Measurements from ENCODE around the gene ZNF462.

Gene ZNF462

DNA sequence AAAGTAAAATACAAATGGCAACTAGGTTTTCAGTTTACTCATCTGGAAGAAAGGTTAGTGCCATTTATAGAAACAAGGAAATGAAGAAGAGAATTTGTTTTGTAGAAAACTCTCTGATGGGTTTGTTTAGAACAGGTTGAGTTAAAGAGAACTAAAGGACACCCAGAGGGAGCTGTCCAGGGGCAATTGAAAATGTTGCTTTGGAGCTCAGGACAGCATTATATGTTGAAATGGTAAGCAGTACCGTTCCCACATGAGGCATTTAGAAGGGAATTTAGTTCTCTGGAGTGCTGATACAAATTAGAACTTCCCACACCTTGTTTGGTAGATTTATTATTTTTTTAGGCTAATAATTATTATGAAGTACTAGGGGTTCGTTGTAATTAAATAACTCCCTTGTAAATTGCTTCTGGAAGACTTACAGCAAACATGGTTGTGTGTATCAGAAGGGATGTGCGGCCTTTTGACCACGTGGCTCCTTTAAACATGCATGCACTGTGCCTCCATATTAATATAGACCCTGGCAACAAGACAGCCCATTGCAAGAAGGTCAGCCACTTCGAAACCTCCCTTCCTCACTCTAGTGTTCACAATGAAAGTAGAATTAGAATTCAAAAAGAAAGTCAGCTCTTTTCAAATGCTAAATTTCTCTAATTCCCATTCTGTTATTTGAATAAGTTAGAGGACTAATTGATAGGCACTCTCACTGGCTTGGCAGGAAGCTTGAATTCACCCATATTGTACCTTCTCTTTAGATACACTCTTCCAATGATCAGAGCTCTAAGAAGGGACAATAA, 71.7 kb downstream of the ZNF462 start:
- no peak for TF ChIP-seq CTCF (conservative IDR thresholded peaks at IDR 0.05; ENCODE audit: control insufficient read depth, insufficient read depth, low read depth, low read length)
- H3K4me3 ChIP-seq (ENCODE audit: control insufficient read depth, low read depth, low read length): no peak overlapping the region
- no peak for DNase-seq (ENCODE audit: low read depth)

DNA sequence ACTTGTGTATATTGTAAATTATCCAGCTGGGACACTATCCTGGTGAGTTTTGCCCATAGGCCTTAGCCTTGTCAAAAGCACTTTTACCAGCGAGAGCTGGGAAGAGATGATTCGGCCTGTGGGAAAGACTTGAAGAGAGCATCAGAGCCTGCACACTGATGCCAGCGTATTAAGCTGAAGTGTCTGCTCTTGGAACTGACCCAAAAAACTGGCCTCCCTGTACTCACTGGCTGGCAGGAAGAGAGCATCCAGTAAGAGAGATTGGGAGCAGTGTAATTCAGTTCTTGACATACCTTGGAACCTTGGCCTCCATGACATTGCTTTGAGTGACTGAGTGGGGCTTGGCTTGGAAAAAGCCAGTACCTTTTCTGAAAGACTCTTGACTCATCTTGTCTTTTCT, 73.7 kb downstream of the ZNF462 start:
- H3K4me3 ChIP-seq (ENCODE audit: control insufficient read depth, low read depth, low read length): no peak overlapping the region
- TF ChIP-seq CTCF (conservative IDR thresholded peaks at IDR 0.05; ENCODE audit: control insufficient read depth, insufficient read depth, low read depth, low read length): no peak
- no peak for DNase-seq (ENCODE audit: low read depth)

DNA sequence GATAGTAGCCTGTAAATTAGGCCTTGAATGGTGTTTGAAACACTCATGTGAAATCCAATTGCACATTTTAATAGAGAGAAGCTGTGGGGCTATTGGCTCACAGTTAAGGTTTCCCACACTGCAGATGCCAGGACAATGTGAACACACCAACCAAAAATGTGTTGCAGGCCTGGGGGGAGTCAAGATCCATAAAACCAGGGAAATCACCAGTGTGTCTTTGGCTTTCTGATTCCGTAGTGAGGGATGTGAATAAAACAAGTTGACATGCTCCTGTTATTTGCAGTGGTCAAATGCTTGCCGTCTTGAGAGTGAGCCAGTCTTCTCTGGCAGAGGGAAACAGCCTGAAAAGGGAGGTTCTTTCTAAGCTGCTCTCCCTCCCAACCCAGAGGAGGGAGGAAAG, 79.0 kb downstream of the ZNF462 start:
- no peak for TF ChIP-seq CTCF (conservative IDR thresholded peaks at IDR 0.05; ENCODE audit: control insufficient read depth, insufficient read depth, low read depth, low read length)
- no peak overlapping the region for H3K4me3 ChIP-seq (ENCODE audit: control insufficient read depth, low read depth, low read length)

DNA sequence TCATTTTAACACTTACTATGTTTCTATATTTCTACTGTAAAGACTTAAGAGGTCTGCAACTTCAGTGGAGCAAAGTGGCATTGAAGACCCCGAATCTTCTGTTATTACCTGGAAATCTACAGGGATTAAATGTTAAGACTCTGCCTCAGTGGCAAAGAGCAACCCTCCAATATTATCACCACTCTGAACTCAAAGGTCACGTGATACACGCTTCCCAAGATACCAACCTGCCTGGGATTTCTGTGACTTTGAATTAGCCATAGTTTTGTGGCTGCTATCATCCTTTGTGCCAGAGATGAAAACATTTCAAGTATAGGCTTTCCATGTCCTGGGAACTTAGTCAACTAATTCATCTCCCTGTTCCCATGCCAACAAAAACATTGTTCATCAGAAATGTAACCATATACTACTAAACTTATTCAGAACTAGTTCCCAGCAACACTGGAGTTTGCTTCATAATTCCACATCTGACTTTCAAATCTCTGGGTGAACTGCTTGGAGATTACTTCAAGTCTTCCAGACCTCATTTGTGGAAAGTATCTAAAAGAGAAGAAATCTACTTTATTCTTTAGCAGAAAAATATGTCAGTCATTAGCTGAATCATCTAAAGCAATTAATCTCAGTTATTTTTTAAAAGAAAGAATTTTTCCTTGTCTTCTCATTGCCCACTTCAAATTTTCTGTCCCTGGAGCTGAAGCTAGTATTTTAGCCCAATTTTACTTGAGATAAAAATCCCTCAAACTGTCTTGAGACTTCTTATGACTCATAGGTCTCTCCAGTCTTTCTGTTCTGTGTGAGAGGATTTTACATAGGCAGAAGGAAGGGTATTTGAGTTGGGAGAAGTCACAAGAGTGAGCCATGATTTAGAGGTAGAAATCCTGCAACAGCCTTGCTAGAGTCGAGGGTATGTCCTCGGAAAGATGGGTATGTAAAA, 83.0 kb downstream of the ZNF462 start:
- DNase-seq (ENCODE audit: low read depth): peak; percentile 94
- H3K4me3 ChIP-seq (ENCODE audit: control insufficient read depth, low read depth, low read length): no peak overlapping the region
- TF ChIP-seq CTCF (conservative IDR thresholded peaks at IDR 0.05; ENCODE audit: control insufficient read depth, insufficient read depth, low read depth, low read length): no peak

More for the DNA sequence above, 79.0 kb downstream of the ZNF462 start:
- DNase-seq (ENCODE audit: low read depth): no peak

DNA sequence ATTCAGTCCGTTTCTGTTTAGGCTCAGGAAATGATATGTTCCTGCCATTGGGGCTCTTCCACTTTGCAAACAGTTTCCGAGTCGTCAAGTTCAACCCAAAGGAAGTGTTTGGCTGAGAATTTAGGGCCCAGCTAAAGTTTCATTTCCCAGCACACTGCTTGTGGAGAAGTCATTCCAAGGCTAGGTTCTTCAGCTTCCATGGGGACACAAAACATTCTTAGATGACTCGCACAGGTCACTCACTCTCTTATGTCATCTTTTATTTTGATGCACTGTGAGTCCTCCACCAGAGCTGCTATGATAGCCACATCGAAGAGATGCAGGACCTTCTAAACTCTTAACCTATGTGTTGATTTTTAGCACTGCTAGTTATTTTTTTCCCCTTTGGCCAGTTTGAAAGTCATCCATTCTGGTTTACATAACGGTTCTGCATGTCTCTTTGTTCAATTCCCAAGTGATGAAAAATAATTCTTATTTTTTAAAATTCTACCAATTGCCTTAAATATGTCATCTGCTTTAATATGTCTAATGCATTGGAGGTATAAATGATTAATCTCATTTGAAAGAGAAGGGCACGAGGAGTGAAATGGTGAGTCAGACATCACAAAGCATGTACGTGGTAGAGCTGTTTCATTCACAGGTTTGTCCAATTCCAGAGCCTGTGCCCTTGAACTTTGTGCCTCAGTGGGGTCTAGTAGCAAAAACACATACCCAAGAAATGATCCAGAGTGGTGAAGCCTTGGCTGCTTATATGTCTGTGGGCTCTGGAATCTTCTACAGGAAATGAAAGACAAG, 84.3 kb downstream of the ZNF462 start:
- H3K4me3 ChIP-seq (ENCODE audit: control insufficient read depth, low read depth, low read length): no peak overlapping the region
- no peak for TF ChIP-seq CTCF (conservative IDR thresholded peaks at IDR 0.05; ENCODE audit: control insufficient read depth, insufficient read depth, low read depth, low read length)
- peak; percentile 50 for DNase-seq (ENCODE audit: low read depth)

GRCh38 chr9:106953174-106953573, 90.2 kb downstream of the ZNF462 start:
- no peak overlapping the region for H3K4me3 ChIP-seq (ENCODE audit: control insufficient read depth, low read depth, low read length)
- no peak for TF ChIP-seq CTCF (conservative IDR thresholded peaks at IDR 0.05; ENCODE audit: control insufficient read depth, insufficient read depth, low read depth, low read length)
- peak; percentile 85 for DNase-seq (ENCODE audit: low read depth)
